GM18873 (cell line): ENCODE data around the gene TYW5.

ENCODE experiments used
- ATAC-seq: cut with Tn5 transposase; IDR thresholded peaks from one replicate; pipeline ENCODE4 v1.9.1; 2021; ENCODE audit warnings: mild to moderate bottlenecking, moderate library complexity, moderate number of reproducible peaks; ENCODE audit not compliant: unreplicated experiment, low FRiP score

The TYW5 gene

DNA sequence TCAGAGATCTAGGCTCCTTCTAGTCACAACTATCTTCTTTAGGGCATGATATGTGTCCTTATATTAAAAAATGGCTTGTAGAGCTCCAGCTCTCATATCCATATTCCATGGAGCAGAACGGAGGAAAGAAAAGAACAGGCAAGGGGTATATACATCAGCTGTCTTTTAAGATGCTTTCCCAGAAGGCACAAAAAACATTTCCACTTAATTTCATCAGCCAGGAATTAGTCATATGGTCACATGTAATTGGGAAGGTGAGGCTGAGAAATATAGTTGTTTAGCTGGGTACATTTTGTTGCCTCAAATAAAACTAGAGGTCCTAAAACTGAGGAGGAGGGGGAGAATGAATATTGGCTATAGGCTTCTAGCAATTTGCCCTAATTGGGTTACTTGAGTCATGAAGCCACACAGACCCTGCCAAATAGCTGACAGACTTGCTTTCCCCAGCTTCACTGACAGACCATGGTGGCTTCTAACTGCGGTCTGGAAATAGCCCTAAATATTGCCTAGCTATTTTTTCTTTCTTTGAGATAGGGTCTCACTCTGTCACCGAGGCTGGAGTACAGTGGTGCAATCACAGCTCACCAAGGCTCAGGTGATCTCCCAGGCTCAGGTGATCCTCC, 20.1 kb upstream of the TYW5 start:
- ATAC-seq, result no peak

DNA sequence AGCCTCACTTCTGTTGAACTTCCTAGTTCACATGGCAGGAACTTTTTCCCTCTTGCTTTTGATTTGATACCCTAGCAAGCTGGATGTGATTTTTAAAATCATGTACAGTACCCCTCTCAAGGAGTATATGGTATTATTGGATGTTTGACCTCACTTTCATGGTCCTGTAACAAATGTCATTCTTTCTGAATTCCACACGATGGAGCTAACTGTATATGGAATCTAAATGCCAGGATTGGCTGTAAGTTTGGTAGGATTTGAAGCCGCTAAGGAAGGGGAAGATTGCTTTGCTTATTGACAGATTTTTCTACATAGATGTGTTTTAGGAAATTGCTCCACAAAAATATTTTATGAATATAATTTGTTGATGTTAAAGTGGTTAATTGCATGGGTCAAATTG, 18.4 kb upstream of the TYW5 start:
- ATAC-seq, result no peak

DNA sequence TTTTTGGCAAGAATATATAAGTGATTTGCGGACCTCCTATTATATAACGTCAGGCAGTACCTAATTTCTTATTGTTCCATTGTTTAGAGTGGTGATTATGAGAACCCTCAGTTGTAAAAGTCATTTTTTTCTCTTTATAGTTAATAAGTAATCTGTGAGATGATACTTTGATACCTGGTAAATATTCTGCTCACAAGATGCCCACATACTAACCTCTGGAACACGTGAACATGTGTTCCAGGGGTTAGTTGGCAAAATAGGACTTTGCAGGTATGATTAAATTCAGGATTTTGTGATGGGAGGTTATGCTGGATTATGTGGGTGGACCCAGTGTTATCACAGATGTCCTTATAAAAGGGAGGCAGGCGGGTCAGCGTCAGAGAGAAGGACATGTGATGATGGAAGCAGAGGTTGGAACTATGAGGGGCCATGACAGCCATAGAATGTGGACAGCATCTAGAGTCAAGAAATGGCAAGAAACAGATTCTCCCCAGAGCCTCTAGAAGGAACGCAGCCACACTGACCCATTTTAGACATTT, 16.9 kb upstream of the TYW5 start:
- no peak for ATAC-seq

DNA sequence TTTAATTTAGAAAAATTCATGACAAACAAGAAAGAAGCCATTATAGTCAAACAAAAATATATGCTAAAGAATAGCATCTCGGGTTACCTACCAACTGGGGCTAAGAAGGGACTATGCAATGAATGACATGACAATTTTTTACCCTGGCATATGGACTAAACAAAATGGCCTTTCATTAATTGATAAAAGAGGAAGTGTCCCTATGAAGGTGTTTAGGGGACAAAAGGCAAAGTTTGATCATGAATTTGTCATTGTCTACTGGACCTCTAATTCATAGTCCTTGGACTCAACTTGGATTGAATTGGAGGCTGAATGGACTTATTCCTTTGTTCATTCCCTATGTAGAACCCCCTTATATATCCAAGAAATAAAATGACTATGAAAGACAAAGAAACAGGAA, 12.8 kb upstream of the TYW5 start:
- no peak for ATAC-seq

DNA sequence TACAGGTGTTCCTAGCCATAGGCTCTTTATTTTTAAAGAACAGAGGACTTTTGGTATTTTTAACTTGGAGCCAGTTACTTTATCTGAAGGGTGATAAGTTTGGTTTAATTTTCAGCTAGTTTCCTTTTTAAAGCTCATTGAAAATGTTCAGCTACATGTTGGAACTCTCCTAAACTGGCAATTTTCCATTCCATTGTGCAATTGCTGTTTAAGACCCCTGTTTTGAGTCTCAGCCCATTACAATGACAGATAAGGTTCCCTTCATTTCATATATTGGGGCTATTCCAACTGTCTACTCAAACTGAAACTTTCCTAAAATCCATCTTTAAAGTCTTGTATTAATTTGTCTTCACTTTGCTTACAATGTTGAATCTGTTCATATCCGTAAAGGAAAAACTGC, 11.7 kb upstream of the TYW5 start:
- no peak for ATAC-seq

DNA sequence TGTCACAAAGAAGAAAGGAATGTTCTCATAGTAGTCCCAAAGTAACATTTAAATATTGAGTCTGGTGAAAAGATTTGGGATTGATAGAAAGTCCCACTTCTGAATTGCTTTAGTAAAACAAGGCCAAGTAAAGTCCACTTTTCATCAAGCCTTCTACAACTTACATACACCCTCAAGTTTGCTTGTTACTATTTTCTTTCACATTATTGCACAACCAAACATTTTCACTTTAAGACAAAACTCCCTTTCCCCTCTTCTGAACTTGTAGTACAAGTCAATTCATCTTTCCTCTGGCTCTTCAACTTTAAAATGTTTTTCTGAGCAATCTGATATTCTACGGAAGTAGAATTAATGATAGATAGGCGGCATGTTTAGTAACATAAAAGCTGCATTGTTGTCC, 11.1 kb upstream of the TYW5 start:
- no peak for ATAC-seq

DNA sequence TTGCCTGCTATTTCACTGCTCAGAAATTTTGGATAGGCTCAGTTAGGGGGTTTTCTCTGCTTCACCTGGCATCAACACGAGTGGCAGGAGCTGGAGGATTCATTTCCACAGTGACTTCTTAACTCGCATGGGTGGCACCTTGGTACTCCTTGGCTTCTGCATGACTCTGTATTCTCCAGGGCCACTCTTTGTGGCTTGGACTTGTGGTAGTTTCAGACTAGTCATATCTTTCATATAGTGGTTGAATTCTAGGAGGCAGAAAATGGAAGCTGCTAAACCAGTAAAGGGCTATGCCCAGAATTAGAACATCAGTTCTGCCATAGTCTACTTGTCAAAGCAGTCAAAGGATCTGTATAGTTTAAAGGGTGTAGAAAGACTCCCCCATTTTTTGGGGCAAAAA, 6.9 kb upstream of the TYW5 start:
- peak; percentile 52 for ATAC-seq

DNA sequence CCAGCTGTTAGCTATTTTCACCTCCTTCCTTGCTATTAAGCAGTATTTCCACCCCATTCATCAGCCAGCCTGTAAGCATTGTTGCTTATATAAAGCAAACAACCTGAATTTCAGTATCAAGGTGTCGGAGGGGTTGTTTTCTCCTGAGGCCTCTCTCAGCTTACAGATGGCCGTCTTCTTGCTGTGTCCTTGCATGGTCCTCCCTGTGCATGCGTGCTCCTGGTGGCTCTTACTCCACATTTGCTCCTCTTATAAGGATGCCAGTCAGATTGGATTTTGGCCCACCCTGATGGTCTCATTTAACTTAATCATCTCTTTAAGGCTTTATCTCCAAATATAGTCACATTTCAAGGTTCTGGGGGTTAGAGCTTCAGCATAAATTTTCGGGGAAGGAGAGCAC, 2.7 kb upstream of the TYW5 start:
- ATAC-seq, result no peak

DNA sequence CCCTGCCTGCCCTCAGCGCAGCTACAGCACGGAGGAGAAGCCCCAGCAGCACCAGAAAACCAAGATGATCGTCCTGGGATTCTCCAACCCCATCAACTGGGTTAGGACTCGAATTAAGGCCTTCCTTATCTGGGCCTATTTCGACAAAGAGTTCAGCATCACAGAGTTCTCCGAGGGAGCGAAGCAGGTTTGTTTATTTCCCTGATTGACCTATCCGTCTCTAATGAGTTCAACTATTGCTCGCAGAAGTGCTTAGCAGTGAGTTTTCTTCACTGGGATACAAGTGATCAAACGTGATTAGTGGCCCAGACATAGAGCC, 730 bp upstream of the TYW5 start:
- ATAC-seq, result no peak

DNA sequence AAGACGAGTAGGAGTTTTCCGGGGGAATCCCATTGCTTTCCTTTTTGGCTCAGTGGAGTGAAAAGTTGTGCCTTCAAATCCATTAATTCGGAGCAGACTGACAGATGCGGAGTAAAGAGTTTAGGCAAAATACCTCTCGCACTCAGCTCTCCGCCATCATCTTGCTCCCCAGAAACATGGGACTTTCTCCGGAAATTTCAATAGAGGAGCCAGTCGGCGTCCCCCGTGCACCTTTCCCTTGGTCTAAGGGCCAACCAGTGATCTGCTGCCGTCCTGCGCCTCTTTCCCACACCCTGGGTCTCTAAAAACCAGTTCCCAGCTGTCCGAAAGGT, 318 bp downstream of the TYW5 start:
- ATAC-seq, result peak; percentile 28

DNA sequence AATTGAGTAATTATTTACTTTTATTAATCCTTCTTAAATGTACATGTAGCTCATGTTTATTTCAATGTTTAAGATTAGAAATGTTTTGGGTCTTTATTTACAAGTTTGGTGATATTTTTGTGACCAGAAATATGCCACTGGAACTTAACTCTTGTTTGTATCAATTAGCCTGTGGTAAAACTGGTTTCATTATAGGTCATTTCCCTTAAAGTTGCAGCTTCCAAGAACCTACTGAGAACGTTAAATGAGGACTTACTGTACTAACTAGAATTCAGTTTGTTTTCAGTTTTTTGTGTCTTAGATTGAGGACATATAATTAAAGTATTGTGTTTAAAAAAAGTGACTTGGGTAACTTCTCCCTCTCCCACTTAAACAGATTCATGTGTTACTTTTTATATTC, 4.3 kb downstream of the TYW5 start:
- no peak for ATAC-seq

DNA sequence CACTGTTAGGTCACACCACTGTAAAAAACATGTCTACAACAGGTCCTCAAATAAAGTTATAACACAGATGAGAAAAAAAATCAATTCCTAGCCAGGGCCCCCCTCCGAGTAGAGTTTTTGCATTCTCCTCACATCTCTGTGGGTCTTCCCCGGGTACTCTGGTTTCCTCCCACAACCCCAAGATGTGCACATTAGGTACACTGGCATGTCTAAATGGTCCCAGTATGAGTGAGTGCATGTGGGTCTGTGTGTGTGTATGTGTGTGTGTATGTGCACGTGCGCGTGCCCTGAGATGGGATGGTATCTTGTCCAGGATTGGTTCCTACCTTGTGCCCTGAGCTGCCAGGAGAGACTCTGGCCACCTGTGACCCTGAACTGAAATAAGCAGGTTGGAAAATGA, 4.9 kb downstream of the TYW5 start:
- ATAC-seq, result no peak

DNA sequence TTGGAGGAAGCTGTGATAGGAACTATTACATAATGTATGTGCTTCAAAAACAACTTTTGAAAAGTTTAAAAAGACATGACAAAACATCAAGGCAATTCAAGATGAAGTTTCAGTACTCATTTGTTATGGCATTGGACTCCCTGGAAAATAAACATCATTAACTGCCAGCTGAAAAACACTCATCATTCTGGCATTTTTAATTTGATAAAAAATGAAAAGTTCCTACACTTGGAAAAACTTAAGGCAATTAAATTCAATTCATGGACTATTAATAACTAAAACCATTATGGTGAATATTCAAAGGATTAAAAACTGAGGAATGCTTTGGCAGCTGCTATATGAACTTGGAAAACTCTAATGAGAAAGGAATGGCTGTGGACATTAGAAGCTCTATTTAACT, 8.5 kb downstream of the TYW5 start:
- no peak for ATAC-seq

DNA sequence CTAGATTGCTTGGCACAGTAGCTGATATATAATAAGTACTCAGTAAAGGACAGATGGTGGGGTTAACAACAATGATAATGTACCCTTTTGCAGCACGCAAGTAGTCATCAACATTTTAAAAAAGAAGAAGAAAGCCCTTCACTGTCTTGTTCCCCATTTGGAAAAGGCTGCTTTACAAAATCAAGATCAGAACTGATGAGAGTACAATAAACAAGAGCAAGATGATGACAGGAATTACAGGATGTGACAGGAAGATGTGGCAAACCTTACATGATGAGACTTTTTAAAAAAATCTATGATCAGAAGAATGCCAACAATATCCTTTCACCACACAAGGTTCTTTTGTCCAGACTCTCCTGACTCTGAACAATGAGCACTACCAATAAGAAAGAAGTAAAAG, 9.1 kb downstream of the TYW5 start:
- ATAC-seq, result no peak

DNA sequence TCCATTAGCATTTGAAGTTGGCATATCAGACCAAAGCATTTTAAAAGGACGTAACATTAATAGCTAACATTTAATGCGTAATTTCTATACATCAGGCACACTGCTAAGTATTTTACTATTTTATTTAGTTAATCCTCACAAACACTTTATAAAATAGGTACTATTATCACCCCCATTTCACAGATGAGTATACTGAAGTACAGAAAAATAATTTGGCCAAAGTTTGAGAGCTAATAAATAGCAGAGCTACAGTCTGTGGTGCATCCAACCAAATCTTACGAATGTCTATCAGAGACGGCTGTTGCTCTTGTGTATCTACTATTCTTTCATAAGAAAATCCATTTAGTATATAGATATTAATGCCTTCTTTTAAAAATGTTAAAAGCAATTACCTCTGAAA, 11.9 kb downstream of the TYW5 start:
- no peak for ATAC-seq

DNA sequence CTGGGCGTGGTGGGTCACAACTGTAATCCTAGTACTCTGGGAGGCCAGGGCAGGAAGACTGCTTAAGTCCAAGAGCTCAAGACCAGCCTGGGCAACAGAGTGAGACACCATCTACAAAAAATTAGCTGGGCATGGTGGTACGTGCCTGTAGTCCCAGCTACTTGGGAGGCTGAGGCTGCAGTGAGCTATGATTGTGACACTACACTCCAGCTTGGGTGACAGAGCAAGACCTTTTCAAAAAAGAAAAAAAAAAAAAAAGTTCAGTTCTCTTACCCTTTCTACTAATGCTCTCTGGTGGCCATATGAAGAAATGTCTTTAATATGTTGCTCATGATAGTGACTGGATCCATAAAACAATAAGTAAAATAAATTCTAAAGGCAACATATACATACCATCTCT, 14.9 kb downstream of the TYW5 start:
- no peak for ATAC-seq

DNA sequence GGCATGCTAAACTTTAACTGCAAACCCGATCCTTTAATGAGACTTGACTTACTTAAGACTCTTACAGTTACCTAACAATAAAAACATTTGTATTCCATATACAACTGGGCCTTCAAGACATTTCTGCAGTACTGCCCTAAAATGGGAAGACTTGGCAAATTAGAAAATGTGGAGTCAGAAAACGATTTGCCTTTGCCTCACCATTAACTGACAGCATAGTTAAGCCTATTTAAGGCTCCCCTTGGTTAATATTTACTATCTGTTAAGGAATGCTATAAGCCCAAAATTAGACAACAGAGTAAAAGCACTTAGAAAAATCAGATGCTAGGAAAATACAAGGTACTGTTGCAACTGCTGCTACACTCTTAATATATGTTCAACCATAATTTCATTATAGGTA, 18.7 kb downstream of the TYW5 start:
- ATAC-seq, result no peak

DNA sequence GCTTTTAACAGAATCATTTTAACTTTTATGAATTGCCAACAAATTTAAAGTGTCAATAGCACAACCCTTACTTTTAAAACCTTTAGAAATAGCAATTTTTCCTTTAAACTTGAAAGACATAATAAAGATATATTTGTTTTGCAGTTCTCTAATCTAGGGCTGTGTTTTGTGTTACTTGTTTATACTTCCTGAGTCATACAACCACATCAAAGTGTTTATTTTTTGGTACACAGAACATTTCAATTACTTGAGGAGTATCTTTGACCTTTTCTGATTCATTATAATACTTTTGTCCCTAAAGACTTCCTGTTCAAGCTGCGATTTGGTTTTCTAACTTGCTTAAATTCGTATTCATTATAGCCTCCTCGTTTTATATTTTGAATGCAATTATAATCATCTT, 21.8 kb downstream of the TYW5 start:
- no peak for ATAC-seq

DNA sequence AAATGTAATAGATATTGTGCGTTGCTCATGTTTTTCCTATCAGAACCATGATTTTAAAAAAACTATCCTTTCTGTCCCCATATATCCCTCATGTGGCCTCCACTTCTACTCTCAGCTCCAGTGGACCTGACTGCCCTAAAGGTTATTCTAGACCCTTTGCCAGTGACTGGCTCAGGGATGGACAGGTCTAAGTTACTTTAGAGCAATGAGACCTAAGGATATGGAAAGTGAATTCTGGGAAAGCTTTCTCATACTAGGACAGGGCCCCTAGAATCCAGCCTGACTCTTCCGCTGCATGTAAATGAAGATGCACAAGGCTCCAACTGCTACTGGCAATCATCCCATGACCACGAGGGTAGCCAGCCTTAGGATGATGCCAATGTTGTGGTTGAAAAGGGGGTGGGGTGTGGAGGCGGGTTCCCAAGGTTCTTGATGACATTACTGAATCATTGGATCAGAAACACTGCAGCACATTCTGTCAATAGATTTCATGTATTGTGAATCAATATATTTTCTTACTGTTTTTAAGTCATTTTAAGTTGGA, 22.9 kb downstream of the TYW5 start:
- no peak for ATAC-seq

DNA sequence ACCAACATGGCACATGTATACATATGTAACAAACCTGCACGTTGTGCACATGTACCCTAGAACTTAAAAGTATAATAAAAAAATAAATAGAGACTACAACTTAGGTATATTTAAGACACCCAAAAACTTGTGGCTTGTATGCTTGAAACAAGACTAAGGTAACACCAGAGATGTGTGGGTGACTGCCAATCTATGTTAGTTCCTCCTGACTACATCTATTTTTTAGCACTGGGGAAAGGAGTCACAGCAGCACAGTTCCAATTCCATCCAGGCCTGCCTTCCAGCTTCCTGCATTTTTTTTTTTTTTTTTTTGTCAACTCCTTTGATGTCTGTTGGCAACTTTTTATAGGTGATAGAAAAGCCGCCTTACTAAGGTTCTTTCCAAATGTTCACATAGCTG, 26.0 kb downstream of the TYW5 start:
- no peak for ATAC-seq

DNA sequence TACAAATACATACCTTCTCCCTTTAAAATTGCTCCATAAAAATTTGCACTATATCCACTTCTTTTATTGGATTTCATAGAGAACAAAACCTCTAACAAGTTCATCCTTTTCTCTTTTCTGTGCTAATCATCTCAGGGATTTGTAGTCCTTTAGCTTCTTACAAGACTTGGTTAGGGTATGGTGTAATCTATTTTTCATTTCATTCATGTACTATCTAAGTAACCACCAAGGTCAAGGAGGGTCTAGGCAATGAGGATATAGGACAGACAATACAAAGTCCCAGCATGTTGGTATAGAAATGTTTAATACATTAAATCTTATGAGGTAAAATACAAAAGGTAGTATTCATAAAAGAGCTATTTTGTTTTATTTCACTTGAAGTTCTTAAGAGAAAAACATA, 26.7 kb downstream of the TYW5 start:
- ATAC-seq, result no peak

DNA sequence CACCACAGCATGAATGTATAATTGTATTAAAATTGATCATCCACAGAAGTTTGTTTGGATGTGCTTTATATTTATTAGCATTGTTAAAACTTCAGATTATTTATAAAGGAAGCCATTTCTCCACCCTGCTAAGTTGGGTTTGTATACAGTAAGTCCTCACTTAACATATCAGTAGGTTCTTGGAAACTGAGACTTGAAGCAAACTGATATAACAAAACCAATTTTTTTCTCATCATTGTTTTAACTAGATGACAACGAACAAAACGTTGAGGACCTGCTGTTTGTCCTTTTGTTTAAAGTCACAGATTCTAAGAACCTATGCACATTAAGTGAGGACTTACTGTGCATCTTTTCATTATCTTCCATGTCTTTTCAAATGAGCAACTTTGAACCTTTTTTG, 27.1 kb downstream of the TYW5 start:
- ATAC-seq, result no peak

DNA sequence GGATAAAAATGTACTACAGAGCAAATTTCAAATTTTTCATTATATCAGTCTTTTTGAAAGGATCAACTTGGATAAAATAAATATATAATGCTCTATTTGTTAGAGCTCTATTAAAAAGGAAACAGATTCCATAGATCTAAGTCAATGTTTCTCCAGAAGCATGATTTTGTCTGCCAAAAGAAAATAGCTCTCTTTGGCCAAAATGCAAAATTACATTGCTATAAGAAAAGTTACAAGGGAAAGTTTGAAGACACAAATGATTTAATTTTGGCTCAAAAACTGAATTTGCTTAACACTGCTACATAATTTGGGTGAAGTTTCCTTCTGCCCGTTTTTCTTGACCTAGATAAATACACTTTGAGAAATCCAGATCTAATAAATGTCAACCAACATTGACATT, 28.5 kb downstream of the TYW5 start:
- no peak for ATAC-seq
